Smooth muscle cell (in vitro differentiated cells): ENCODE measurements around the gene DUSP16. TPM values are rescaled to one million over a fixed set of nuclear protein-coding genes. Genes with fewer than 3 reads are reported as not detected.
"Not testable (repeated sequence)": the region's sequence is repeated elsewhere in the genome, so short reads cannot be mapped to it uniquely, and the experiment has no call there.

Source experiments
- DNase-seq: peaks from one replicate; lab custom pipeline; 2025; ENCODE audit not compliant: unreplicated experiment; lab: John Stamatoyannopoulos, UW
- H2AFZ ChIP-seq: fragments of 200-600 bp; sonication (generic); 2 replicates; pipeline ENCODE4 v1.6.0; 2016; ENCODE audit warnings: antibody characterized with exemption, low read depth, mild to moderate bottlenecking
- H3F3A ChIP-seq: fragments of 200-600 bp; sonication (generic); 2 replicates; pipeline ENCODE4 v1.6.0; 2017; ENCODE audit warnings: antibody characterized with exemption, low read depth
- H3K27ac ChIP-seq: fragments of 200-600 bp; sonication (generic); 2 replicates; pipeline ENCODE4 v1.5.1; 2016; ENCODE audit warnings: low read depth, mild to moderate bottlenecking
- H3K27me3 ChIP-seq: fragments of 200-600 bp; sonication (generic); 2 replicates; pipeline ENCODE4 v1.6.1; 2016; ENCODE audit warnings: low read depth, mild to moderate bottlenecking
- H3K36me3 ChIP-seq: fragments of 200-600 bp; sonication (generic); 2 replicates; pipeline ENCODE4 v1.5.1; 2016; ENCODE audit warnings: low read depth
- H3K4me1 ChIP-seq: fragments of 200-600 bp; sonication (generic); 2 replicates; pipeline ENCODE4 v1.5.1; 2016; ENCODE audit warnings: low read depth
- H3K4me2 ChIP-seq: fragments of 200-600 bp; sonication (generic); 2 replicates; pipeline ENCODE4 v1.6.0; 2016; ENCODE audit warnings: mild to moderate bottlenecking
- H3K4me3 ChIP-seq: fragments of 200-600 bp; sonication (generic); 2 replicates; pipeline ENCODE4 v1.5.1; 2016; ENCODE audit warnings: mild to moderate bottlenecking
- H3K79me2 ChIP-seq: fragments of 200-600 bp; sonication (generic); 2 replicates; pipeline ENCODE4 v1.6.0; 2016; ENCODE audit warnings: low read depth, mild to moderate bottlenecking
- H3K9ac ChIP-seq: fragments of 200-600 bp; sonication (generic); 2 replicates; pipeline ENCODE4 v1.6.0; 2016; ENCODE audit warnings: low read depth
- H3K9me3 ChIP-seq: fragments of 200-600 bp; sonication (generic); replicated peaks from 2 replicates; pipeline ENCODE4 v1.5.1; 2016; ENCODE audit warnings: low read depth
- H4K20me1 ChIP-seq: fragments of 200-600 bp; sonication (generic); 2 replicates; pipeline ENCODE4 v1.6.0; 2016; ENCODE audit warnings: low read depth
- CTCF ChIP-seq: fragments of 200-600 bp; sonication (generic); IDR thresholded peaks from 2 replicates; pipeline ENCODE4 v1.5.1; 2017; ENCODE audit warnings: borderline replicate concordance, mild to moderate bottlenecking, antibody characterized with exemption; ENCODE audit not compliant: insufficient read depth, poor library complexity, severe bottlenecking
- WGBS: methylation state at CpG from one replicate; pipeline ENCODE4 v1.1.7; 2016; ENCODE audit warnings: low lambda C conversion rate; 5-methylcytosine and 5-hydroxymethylcytosine counted together
- polyA plus RNA-seq: library from polyadenylated mRNA; unstranded; fragments of >200 nt; fragmentation: Nextera tagmentation; extraction: Ambion mirVana; gene quantifications from 2 replicates; pipeline ENCODE4 v1.2.1, GENCODE V29; 2016
- total RNA-seq: library from RNA; depleted of rRNA; stranded (reverse); fragments of >200 nt; gene quantifications from 2 replicates; pipeline ENCODE4 v1.2.3, GENCODE V29; 2014

The DUSP16 gene
- total and polyA plus RNA-seq, 2 experiments from 2014 or later, result 1.2 to 10.8 TPM

GRCh38 chr12:12524128-12524527 lies 38.5 kb downstream of the DUSP16 start:
- Histone ChIP-seq H3K79me2 (peaks cover 12% of the 10 kb centered on the region), H3K4me2 (no peak overlapping the region), H2AFZ (no peak overlapping the region), H3K4me1 (peaks cover 11% of the 10 kb centered on the region), H3K36me3 (no peaks in the 10 kb centered on the region), H4K20me1 (peaks cover 8% of the 10 kb centered on the region), H3K9me3 (no peaks in the 10 kb centered on the region), H3K27me3 (no peaks in the 10 kb centered on the region), H3K9ac (no peak overlapping the region), H3K4me3 (no peak overlapping the region), H3K27ac (no peak overlapping the region), H3F3A (no peaks in the 10 kb centered on the region)
- no peak for TF ChIP-seq CTCF
- no peak for DNase-seq

DNA sequence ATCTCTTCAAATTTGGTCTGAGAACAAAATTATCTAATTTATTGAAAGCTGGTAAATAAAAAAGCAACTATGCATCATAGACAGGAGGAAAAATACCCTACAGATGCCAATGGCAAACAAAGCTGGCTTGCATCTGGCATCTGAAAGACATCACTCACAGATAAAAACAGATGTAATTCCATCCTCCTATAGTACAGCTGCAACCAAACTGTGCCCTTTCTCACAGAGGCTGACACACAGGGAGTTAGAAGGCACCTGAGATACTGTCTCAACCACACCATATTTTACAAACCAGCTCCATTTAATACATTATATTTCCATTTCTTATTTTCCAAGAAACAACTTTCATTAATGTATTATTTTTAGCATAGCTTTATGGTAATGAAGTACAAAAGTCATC lies 39.4 kb downstream of the DUSP16 start:
- no peak for TF ChIP-seq CTCF
- H3K4me2 ChIP-seq, result no peak overlapping the region
- DNase-seq, result no peak
- peaks cover 12% of the 10 kb centered on the region for H3K79me2 ChIP-seq
- H4K20me1 ChIP-seq, result peaks cover 7% of the 10 kb centered on the region
- H3K27ac ChIP-seq, result no peak overlapping the region
- H3K9me3 ChIP-seq, result no peaks in the 10 kb centered on the region
- H3K4me3 ChIP-seq, result no peak overlapping the region
- no peaks in the 10 kb centered on the region for H3F3A ChIP-seq
- peaks cover 16% of the 10 kb centered on the region for H3K4me1 ChIP-seq
- no peaks in the 10 kb centered on the region for H3K27me3 ChIP-seq
- no peak overlapping the region for H2AFZ ChIP-seq
- H3K36me3 ChIP-seq, result no peaks in the 10 kb centered on the region
- no peak overlapping the region for H3K9ac ChIP-seq

- H3K9me3 ChIP-seq, H3K4me2 ChIP-seq, H4K20me1 ChIP-seq, H3K9ac ChIP-seq, H2AFZ ChIP-seq, H3K27me3 ChIP-seq, H3K27ac ChIP-seq, H3K4me3 ChIP-seq, DNase-seq, H3F3A ChIP-seq, H3K36me3 ChIP-seq: not testable (repeated sequence)
- H3K4me1 ChIP-seq, result peaks cover 16% of the 10 kb centered on the region
- peaks cover 12% of the 10 kb centered on the region for H3K79me2 ChIP-seq
- WGBS, result 98% methylated on average over 4 of the region's 4 CpGs
Measured at GRCh38 chr12:12522657-12523056, 40.0 kb downstream of the DUSP16 start.

- 90% methylated on average over 6 of the region's 6 CpGs for WGBS
- H3K4me3 ChIP-seq, result no peak overlapping the region
- no peak overlapping the region for H3K27ac ChIP-seq
- H3K4me2 ChIP-seq, result no peak overlapping the region
- H3K79me2 ChIP-seq, result peaks cover 12% of the 10 kb centered on the region
- no peaks in the 10 kb centered on the region for H3K27me3 ChIP-seq
- peaks cover 16% of the 10 kb centered on the region for H3K4me1 ChIP-seq
- peaks cover 4% of the 10 kb centered on the region for H4K20me1 ChIP-seq
- no peaks in the 10 kb centered on the region for H3F3A ChIP-seq
- no peaks in the 10 kb centered on the region for H3K9me3 ChIP-seq
- no peak overlapping the region for H3K9ac ChIP-seq
- no peak for TF ChIP-seq CTCF
- DNase-seq, result no peak
- no peak overlapping the region for H2AFZ ChIP-seq
- H3K36me3 ChIP-seq, result no peaks in the 10 kb centered on the region
Measured at GRCh38 chr12:12521888-12522287, 40.8 kb downstream of the DUSP16 start.
